ENCODE measurements around the gene NAA11. TPM values are rescaled to one million over a fixed set of nuclear protein-coding genes. Genes with fewer than 3 reads are reported as not detected.

NAA11 gene
- not detected for total RNA-seq

GRCh38 chr4:79325864-79326328, at the start of gene NAA11:
Gene NAA11, minus strand, starts transcription at chr4:79326061. Its CDS starts 184 bp downstream, at chr4:79325877.
- TF ChIP-seq CTCF (IDR thresholded peaks at IDR 0.05; ENCODE audit: low read depth), result no peak

GRCh38 chr4:79370026-79370425, 44.2 kb upstream of the NAA11 start:
- no peak for TF ChIP-seq CTCF (IDR thresholded peaks at IDR 0.05; ENCODE audit: low read depth)

GRCh38 chr4:79367096-79367495, 41.2 kb upstream of the NAA11 start:
- no peak for TF ChIP-seq CTCF (IDR thresholded peaks at IDR 0.05; ENCODE audit: low read depth)

GRCh38 chr4:79366422-79366821, 40.6 kb upstream of the NAA11 start:
- no peak for TF ChIP-seq CTCF (IDR thresholded peaks at IDR 0.05; ENCODE audit: low read depth)

- no peak for TF ChIP-seq CTCF (IDR thresholded peaks at IDR 0.05; ENCODE audit: low read depth)
Measured at GRCh38 chr4:79364061-79364460, 38.2 kb upstream of the NAA11 start.

- no peak for TF ChIP-seq CTCF (IDR thresholded peaks at IDR 0.05; ENCODE audit: low read depth)
Measured at GRCh38 chr4:79362626-79363025, 36.8 kb upstream of the NAA11 start.

GRCh38 chr4:79360006-79360405, 34.1 kb upstream of the NAA11 start:
- no peak for TF ChIP-seq CTCF (IDR thresholded peaks at IDR 0.05; ENCODE audit: low read depth)
